ENCODE measurements around the gene SHISA9. TPM values are rescaled to one million over a fixed set of nuclear protein-coding genes. Genes with fewer than 3 reads are reported as not detected.

Gene SHISA9
- total RNA-seq, 1 experiment from 2014 or later: not detected

- Histone ChIP-seq H3K27ac (ENCODE audit: low read depth, low read length) (no peak overlapping the region), H3K79me2 (ENCODE audit: insufficient read depth, low read length) (no peaks in the 10 kb centered on the region), H3K4me3 (replicated peaks in 1 of 2; ENCODE audit: low read depth in 1 of 2, low read length in 2 of 2) (no peak overlapping the region), H3K9me3 (ENCODE audit: control insufficient read depth in 1 of 2, insufficient read depth in 1 of 2, low read depth in 1 of 2, low read length in 2 of 2) (no peaks in the 10 kb centered on the region), H2AFZ (ENCODE audit: low read depth, low read length, poor library complexity, severe bottlenecking) (no peak overlapping the region), H3K4me1 (ENCODE audit: control insufficient read depth in 1 of 2, insufficient read depth in 2 of 2, low read length in 2 of 2) (no peaks in the 10 kb centered on the region), H3K36me3 (ENCODE audit: control insufficient read depth in 1 of 2, insufficient read depth in 2 of 2, low read length in 2 of 2) (no peaks in the 10 kb centered on the region), H3K9me2 (ENCODE audit: insufficient read depth) (no peaks in the 10 kb centered on the region), H3K27me3 (ENCODE audit: insufficient read depth, low read length) (no peaks in the 10 kb centered on the region), H3K4me2 (ENCODE audit: low read length) (no peak overlapping the region), H3K9ac (ENCODE audit: low read length) (no peak overlapping the region), H4K20me1 (ENCODE audit: insufficient read depth) (no peaks in the 10 kb centered on the region)
- DNase-seq (ENCODE audit: low read depth, low spot score) (no peak), ATAC-seq (no peak)
- POLR2A ChIA-PET: no interaction called here
- RAD21 ChIA-PET (ENCODE audit: low non-redundant PET in 1 of 2, low total read pairs in 2 of 2, uncharacterized antibody in 2 of 2, unreplicated experiment in 2 of 2): no interaction called here
- BruUV-seq (replicated peaks): no TSS peak
- intact Hi-C loops (cut with micrococcal nuclease): no loop called here
- no peak for TF ChIP-seq POLR2AphosphoS5 (IDR thresholded peaks at IDR 0.05; ENCODE audit: low read depth, low read length)
- TF ChIP-seq ZNF274 (IDR thresholded peaks at IDR 0.05; ENCODE audit: low read depth, low read length): no peak
- no peak for TF ChIP-seq ZFX (IDR thresholded peaks at IDR 0.05)
- CTCF ChIA-PET: no interaction called here
These were observed 343.4 kb downstream of the SHISA9 start for GRCh38 chr16:13244770-13245169.

GRCh38 chr16:13245713-13246377 lies 344.4 kb downstream of the SHISA9 start:
- H3K79me2 ChIP-seq (ENCODE audit: insufficient read depth, low read length): no peaks in the 10 kb centered on the region
- no peak for DNase-seq (ENCODE audit: low read depth, low spot score)
- no peaks in the 10 kb centered on the region for H4K20me1 ChIP-seq (ENCODE audit: insufficient read depth)
- H3K4me2 ChIP-seq (ENCODE audit: low read length): no peak overlapping the region
- H3K9me3 ChIP-seq (ENCODE audit: control insufficient read depth in 1 of 2, insufficient read depth in 1 of 2, low read depth in 1 of 2, low read length in 2 of 2): no peaks in the 10 kb centered on the region
- H3K4me3 ChIP-seq (replicated peaks in 1 of 2; ENCODE audit: low read depth in 1 of 2, low read length in 2 of 2): no peak overlapping the region
- ChIA-PET RAD21 (ENCODE audit: low non-redundant PET in 1 of 2, low total read pairs in 2 of 2, uncharacterized antibody in 2 of 2, unreplicated experiment in 2 of 2) (no interaction called here), CTCF (no interaction called here), POLR2A (no interaction called here)
- no peaks in the 10 kb centered on the region for H3K27me3 ChIP-seq (ENCODE audit: insufficient read depth, low read length)
- no peaks in the 10 kb centered on the region for H3K36me3 ChIP-seq (ENCODE audit: control insufficient read depth in 1 of 2, insufficient read depth in 2 of 2, low read length in 2 of 2)
- no peaks in the 10 kb centered on the region for H3K9me2 ChIP-seq (ENCODE audit: insufficient read depth)
- no peak for TF ChIP-seq ZBTB33 (IDR thresholded peaks at IDR 0.05; ENCODE audit: extremely low read depth, insufficient replicate concordance, low read length)
- no peak for TF ChIP-seq SRF (IDR thresholded peaks at IDR 0.05; ENCODE audit: low read depth)
- no peak for TF ChIP-seq EZH2phosphoT487 (IDR thresholded peaks at IDR 0.05; ENCODE audit: borderline replicate concordance)
- no peak for TF ChIP-seq YY1 (IDR thresholded peaks at IDR 0.05; ENCODE audit: extremely low read depth, insufficient replicate concordance, low read depth, low read length)
- TF ChIP-seq FOSL1 (IDR thresholded peaks at IDR 0.05; ENCODE audit: low read depth): no peak
- no peak for TF ChIP-seq POLR2A (IDR thresholded peaks at IDR 0.05; ENCODE audit: borderline replicate concordance, extremely low read depth, insufficient read depth, insufficient read length)
- TF ChIP-seq ATF3 (IDR thresholded peaks at IDR 0.05): no peak
- no peak for TF ChIP-seq ELF1 (IDR thresholded peaks at IDR 0.05; ENCODE audit: borderline replicate concordance, low read depth)
- TF ChIP-seq EGR1 (IDR thresholded peaks at IDR 0.05; ENCODE audit: low read depth): no peak
- no peak for TF ChIP-seq SP1 (IDR thresholded peaks at IDR 0.05; ENCODE audit: low read depth)
- TF ChIP-seq CBX3 (IDR thresholded peaks at IDR 0.05; ENCODE audit: low read depth): no peak
- no peak for TF ChIP-seq EZH2 (IDR thresholded peaks at IDR 0.05)
- no peak for TF ChIP-seq ZNF274 (IDR thresholded peaks at IDR 0.05; ENCODE audit: low read depth, low read length)
- TF ChIP-seq MAX (IDR thresholded peaks at IDR 0.05): no peak
- no peak for TF ChIP-seq JUND (IDR thresholded peaks at IDR 0.05)
- TF ChIP-seq SIN3A (IDR thresholded peaks at IDR 0.05; ENCODE audit: low read depth): no peak
- no peak for TF ChIP-seq POLR2AphosphoS5 (IDR thresholded peaks at IDR 0.05; ENCODE audit: low read depth, low read length)
- no peak for TF ChIP-seq CEBPB (IDR thresholded peaks at IDR 0.05; ENCODE audit: low read depth)
- no TSS peak for BruUV-seq (replicated peaks)
- no peak for ATAC-seq
- no peak overlapping the region for H3K27ac ChIP-seq (ENCODE audit: low read depth, low read length)
- no peak overlapping the region for H2AFZ ChIP-seq (ENCODE audit: low read depth, low read length, poor library complexity, severe bottlenecking)
- H3K4me1 ChIP-seq (ENCODE audit: control insufficient read depth in 1 of 2, insufficient read depth in 2 of 2, low read length in 2 of 2): no peaks in the 10 kb centered on the region
- intact Hi-C loops (cut with micrococcal nuclease): no loop called here
- H3K9ac ChIP-seq (ENCODE audit: low read length): no peak overlapping the region
